Ishikawa (cell line): ENCODE measurements around the gene TMEM244.

Experiments
- CEBPB ChIP-seq: IDR thresholded peaks from 2 replicates; pipeline ENCODE4 v1.6.1; 2012
- CREB1 ChIP-seq: IDR thresholded peaks from 2 replicates; pipeline ENCODE4 v1.6.1; 2012; ENCODE audit warnings: low read depth
- EGR1 ChIP-seq: IDR thresholded peaks from 2 replicates; pipeline ENCODE4 v1.6.1; 2012
- EP300 ChIP-seq: IDR thresholded peaks from 2 replicates; pipeline ENCODE4 v1.6.1; 2012; ENCODE audit warnings: borderline replicate concordance
- FOXM1 ChIP-seq: IDR thresholded peaks from 2 replicates; pipeline ENCODE4 v1.6.1; 2012; ENCODE audit warnings: low read depth, borderline replicate concordance
- MAX ChIP-seq: IDR thresholded peaks from 2 replicates; pipeline ENCODE4 v1.6.1; 2012
- NFIC ChIP-seq: IDR thresholded peaks from 2 replicates; pipeline ENCODE4 v1.6.1; 2012
- RAD21 ChIP-seq: IDR thresholded peaks from 2 replicates; pipeline ENCODE4 v1.6.1; 2012; ENCODE audit warnings: low read depth
- REST ChIP-seq: IDR thresholded peaks from 2 replicates; pipeline ENCODE4 v1.6.1; 2012; ENCODE audit warnings: low read depth, mild to moderate bottlenecking
- TAF1 ChIP-seq: IDR thresholded peaks from 2 replicates; pipeline ENCODE4 v1.6.1; 2012; ENCODE audit warnings: low read depth, mild to moderate bottlenecking
- TCF12 ChIP-seq: IDR thresholded peaks from 2 replicates; pipeline ENCODE4 v1.6.1; 2012; ENCODE audit warnings: low read depth
- TEAD4 ChIP-seq: IDR thresholded peaks from 2 replicates; pipeline ENCODE4 v1.6.1; 2012
- YY1 ChIP-seq: IDR thresholded peaks from 2 replicates; pipeline ENCODE4 v1.6.1; 2012; ENCODE audit warnings: low read depth
- ZBTB7A ChIP-seq: IDR thresholded peaks from 2 replicates; pipeline ENCODE4 v1.6.1; 2012; ENCODE audit warnings: low read depth
- TF ChIP-seq, protein P1 (sequence below): IDR thresholded peaks from 2 replicates; pipeline ENCODE4 v1.6.1; 2012

TMEM244 gene

GRCh38 chr6:129795261-129795660 is 65.9 kb downstream of the TMEM244 start:
- TF ChIP-seq TAF1 = no peak
- TF ChIP-seq CEBPB = peak; percentile 74
- TF ChIP-seq ZBTB7A = no peak
- TF ChIP-seq CREB1 = no peak
- no peak for TF ChIP-seq REST
- TF ChIP-seq FOXM1 = no peak
- TF ChIP-seq MAX = no peak
- no peak for TF ChIP-seq RAD21
- no peak for TF ChIP-seq YY1
- peak; percentile 58; the same call in 1 of the 2 replicates for TF ChIP-seq NFIC
- TF ChIP-seq EGR1 = no peak
- no peak for TF ChIP-seq TCF12
- TF ChIP-seq, protein P1, sequence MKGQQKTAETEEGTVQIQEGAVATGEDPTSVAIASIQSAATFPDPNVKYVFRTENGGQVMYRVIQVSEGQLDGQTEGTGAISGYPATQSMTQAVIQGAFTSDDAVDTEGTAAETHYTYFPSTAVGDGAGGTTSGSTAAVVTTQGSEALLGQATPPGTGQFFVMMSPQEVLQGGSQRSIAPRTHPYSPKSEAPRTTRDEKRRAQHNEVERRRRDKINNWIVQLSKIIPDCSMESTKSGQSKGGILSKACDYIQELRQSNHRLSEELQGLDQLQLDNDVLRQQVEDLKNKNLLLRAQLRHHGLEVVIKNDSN = no peak
- TF ChIP-seq TEAD4 = no peak
- no peak for TF ChIP-seq EP300

- TF ChIP-seq ZBTB7A (no peak), CEBPB (no peak), NFIC (no peak), FOXM1 (no peak), TCF12 (no peak), RAD21 (no peak), CREB1 (no peak), TEAD4 (no peak), REST (no peak), EP300 (no peak), EGR1 (no peak), MAX (no peak), YY1 (no peak), TAF1 (no peak)
- TF ChIP-seq, protein P1 = no peak
Measured at GRCh38 chr6:129793447-129793846, 67.7 kb downstream of the TMEM244 start.

DNA sequence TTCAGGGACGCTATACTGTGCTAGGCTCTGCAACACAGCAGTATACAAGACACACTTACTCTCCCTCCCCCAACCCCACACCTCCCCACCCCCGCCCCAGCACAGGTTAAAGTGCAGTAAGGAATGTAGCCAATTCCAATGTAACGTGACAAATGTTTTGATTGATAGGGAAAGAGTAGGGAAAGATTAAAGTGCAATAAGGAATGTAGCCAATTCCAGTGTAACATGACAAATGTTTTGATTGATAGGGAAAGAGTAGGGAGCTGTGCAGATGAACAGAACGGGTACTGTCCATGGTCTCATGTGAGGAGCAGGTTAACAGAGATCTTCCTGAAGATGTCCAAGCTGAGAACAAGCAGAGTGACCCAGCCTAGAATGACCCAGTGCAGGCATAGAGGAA is 69.1 kb downstream of the TMEM244 start:
- TF ChIP-seq CEBPB = no peak
- TF ChIP-seq REST = peak; percentile 67; the same call in 1 of the 2 replicates

DNA sequence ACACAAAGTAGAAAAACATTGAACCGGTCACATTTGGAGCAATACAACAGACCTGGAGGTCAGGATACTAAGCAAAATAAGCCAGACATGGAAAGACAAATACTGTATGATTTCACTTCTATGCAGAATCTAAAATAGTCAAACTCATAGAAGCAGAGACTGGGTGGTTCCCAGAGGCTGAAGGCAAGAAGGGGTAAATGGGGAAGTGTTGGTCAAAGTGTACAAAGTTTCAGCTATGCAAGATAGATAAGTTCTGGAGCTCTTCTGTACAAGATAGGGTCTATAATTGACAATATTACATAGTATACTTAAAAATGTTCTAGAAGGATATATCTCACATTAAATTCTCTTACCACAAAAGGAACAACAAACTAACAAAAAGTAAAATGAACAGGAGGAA is 70.3 kb downstream of the TMEM244 start:
- TF ChIP-seq, protein P1 = no peak
- TF ChIP-seq REST (no peak), TEAD4 (no peak), FOXM1 (no peak)
